CD4-positive, CD25-positive, alpha-beta regulatory T cell (primary cell): ENCODE results near the gene MYOCD. TPM values are rescaled to one million over a fixed set of nuclear protein-coding genes. Genes with fewer than 3 reads are reported as not detected.

ENCODE experiments used
- ATAC-seq, 2 donors: fragments of 150-1000 bp; cut with Tn5 transposase; one replicate each; pipeline ENCODE4 v1.10.0; 2021; ENCODE audit warnings: low read depth in 2 of 2, moderate number of reproducible peaks in 2 of 2, moderate library complexity in 1 of 2
- DNase-seq, 3 donors: peaks; one replicate each; pipeline versions ENCODE4 v3.0.0 to v3.0.0-alpha.2; 2012 to 2022; ENCODE audit warnings: mixed read lengths in 1 of 3
- H3K27ac ChIP-seq: one replicate; pipeline ENCODE4 v1.7.0; 2013; ENCODE audit warnings: mild to moderate bottlenecking, low read length; ENCODE audit not compliant: insufficient read depth, poor library complexity, severe bottlenecking
- H3K27me3 ChIP-seq: one replicate; pipeline ENCODE4 v1.7.0; 2013; ENCODE audit warnings: low read length; ENCODE audit not compliant: control insufficient read depth, insufficient read depth
- H3K36me3 ChIP-seq: one replicate; pipeline ENCODE4 v1.7.0; 2013; ENCODE audit warnings: mild to moderate bottlenecking, low read length, moderate library complexity; ENCODE audit not compliant: control insufficient read depth, insufficient read depth
- H3K4me1 ChIP-seq: 2 replicates; pipeline ENCODE4 v1.7.0; 2013; ENCODE audit warnings: mild to moderate bottlenecking, low read length; ENCODE audit not compliant: insufficient read depth, control insufficient read depth, poor library complexity, severe bottlenecking
- H3K4me3 ChIP-seq: one replicate; pipeline ENCODE4 v1.7.0; 2013; ENCODE audit warnings: low read depth, mild to moderate bottlenecking, low read length, moderate library complexity
- H3K9me3 ChIP-seq, 2 experiments: 1 replicate in 1 of 2; 2 replicates in 1 of 2; pipeline ENCODE4 v1.7.0; 2013; ENCODE audit warnings: low read length in 2 of 2, mild to moderate bottlenecking in 1 of 2, moderate library complexity in 1 of 2; ENCODE audit not compliant: control insufficient read depth in 2 of 2
- H3K27ac Mint-ChIP-seq, 3 donors: one replicate each; pipeline ENCODE4 v1.8.0; 2020 to 2022; ENCODE audit warnings: mild to moderate bottlenecking in 3 of 3, mixed read lengths in 3 of 3, moderate library complexity in 2 of 3
- H3K27me3 Mint-ChIP-seq: one replicate; pipeline ENCODE4 v1.8.0; 2022; ENCODE audit warnings: mild to moderate bottlenecking, mixed read lengths
- H3K36me3 Mint-ChIP-seq: one replicate; pipeline ENCODE4 v1.8.0; 2020; ENCODE audit warnings: mixed read lengths
- H3K4me1 Mint-ChIP-seq, 4 donors: one replicate each; pipeline ENCODE4 v1.8.0; 2020 to 2022; ENCODE audit warnings: mixed read lengths in 4 of 4, mild to moderate bottlenecking in 1 of 4
- H3K4me3 Mint-ChIP-seq, 4 donors: one replicate each; pipeline ENCODE4 v1.8.0; 2020 to 2022; ENCODE audit warnings: mild to moderate bottlenecking in 4 of 4, mixed read lengths in 4 of 4, moderate library complexity in 3 of 4
- H3K9me3 Mint-ChIP-seq, 7 donors: one replicate each; pipeline ENCODE4 v1.8.0; 2020 to 2022; ENCODE audit warnings: mixed read lengths in 7 of 7, mild to moderate bottlenecking in 3 of 7, moderate library complexity in 2 of 7
- polyA plus RNA-seq, 4 donors: library from polyadenylated mRNA; unstranded; fragments of 300-500 nt; fragmentation: Illumina TruSeq; gene quantifications; one replicate each; pipeline ENCODE4 v1.2.3, GENCODE V29; 2021
- total RNA-seq: library from RNA; stranded (reverse); gene quantifications from one replicate; pipeline ENCODE4 v1.2.3, GENCODE V29; 2022

MYOCD gene
- total and polyA plus RNA-seq, 5 donors from 2014 or later, result not detected

- H3K36me3 Mint-ChIP-seq, result no peaks in the 10 kb centered on the region
Observed at GRCh38 chr17:12686486-12686885, 20.8 kb downstream of the MYOCD start.

GRCh38 chr17:12688382-12688781 is 22.7 kb downstream of the MYOCD start:
- Mint-ChIP-seq H3K27me3 (no peaks in the 10 kb centered on the region), H3K4me3 (no peak overlapping the region), H3K27ac (no peak overlapping the region), H3K9me3 (peaks cover 0 to 8% (median 3%) of the 10 kb centered on the region in 7 donors), H3K36me3 (no peaks in the 10 kb centered on the region), H3K4me1 (peaks cover 0 to 4% (median 0%) of the 10 kb centered on the region in 4 donors)
- DNase-seq (no peak), ATAC-seq (no peak)
- no peaks in the 10 kb centered on the region for H3K9me3 ChIP-seq
- no peaks in the 10 kb centered on the region for H3K4me1 ChIP-seq
- no peaks in the 10 kb centered on the region for H3K27me3 ChIP-seq
- H3K27ac ChIP-seq, result no peak overlapping the region
- no peaks in the 10 kb centered on the region for H3K36me3 ChIP-seq
- H3K4me3 ChIP-seq, result no peak overlapping the region

More at GRCh38 chr17:12686486-12686885, 20.8 kb downstream of the MYOCD start:
- H3K9me3 ChIP-seq, result no peaks in the 10 kb centered on the region
- no peaks in the 10 kb centered on the region for H3K4me1 ChIP-seq
- Mint-ChIP-seq H3K9me3 (peaks cover 0 to 7% (median 4%) of the 10 kb centered on the region in 7 donors), H3K27ac (no peak overlapping the region), H3K4me3 (no peak overlapping the region), H3K4me1 (peaks cover 0 to 4% (median 0%) of the 10 kb centered on the region in 4 donors), H3K27me3 (peaks cover 3% of the 10 kb centered on the region)
- DNase-seq, result no peak
- H3K27me3 ChIP-seq, result no peaks in the 10 kb centered on the region
- H3K36me3 ChIP-seq, result no peaks in the 10 kb centered on the region
- no peak for ATAC-seq
- H3K4me3 ChIP-seq, result no peak overlapping the region
- no peak overlapping the region for H3K27ac ChIP-seq

GRCh38 chr17:12691173-12691572 is 25.5 kb downstream of the MYOCD start:
- Mint-ChIP-seq H3K4me3 (no peak overlapping the region), H3K9me3 (peaks cover 0 to 6% (median 0%) of the 10 kb centered on the region in 7 donors), H3K36me3 (no peaks in the 10 kb centered on the region), H3K4me1 (no peaks in the 10 kb centered on the region), H3K27ac (no peak overlapping the region), H3K27me3 (no peaks in the 10 kb centered on the region)
- DNase-seq (no peak), ATAC-seq (no peak)
- no peaks in the 10 kb centered on the region for H3K36me3 ChIP-seq
- no peaks in the 10 kb centered on the region for H3K9me3 ChIP-seq
- H3K27me3 ChIP-seq, result no peaks in the 10 kb centered on the region
- H3K27ac ChIP-seq, result no peak overlapping the region
- no peak overlapping the region for H3K4me3 ChIP-seq
- H3K4me1 ChIP-seq, result no peaks in the 10 kb centered on the region

- Mint-ChIP-seq H3K36me3 (no peaks in the 10 kb centered on the region), H3K4me3 (no peak overlapping the region), H3K4me1 (no peaks in the 10 kb centered on the region), H3K27ac (no peak overlapping the region), H3K9me3 (peaks cover 0 to 4% (median 3%) of the 10 kb centered on the region in 7 donors), H3K27me3 (no peaks in the 10 kb centered on the region)
- H3K27me3 ChIP-seq, result no peaks in the 10 kb centered on the region
- ATAC-seq (no peak), DNase-seq (no peak)
- H3K4me3 ChIP-seq, result no peak overlapping the region
- H3K27ac ChIP-seq, result no peak overlapping the region
- H3K9me3 ChIP-seq, result no peaks in the 10 kb centered on the region
- no peaks in the 10 kb centered on the region for H3K36me3 ChIP-seq
- H3K4me1 ChIP-seq, result no peaks in the 10 kb centered on the region
Observed at GRCh38 chr17:12693640-12694039, 27.9 kb downstream of the MYOCD start.

GRCh38 chr17:12706070-12706469 is 40.4 kb downstream of the MYOCD start:
- no peak overlapping the region for H3K4me3 ChIP-seq
- no peak for ATAC-seq
- Mint-ChIP-seq H3K4me3 (no peak overlapping the region), H3K36me3 (no peaks in the 10 kb centered on the region), H3K27ac (no peak overlapping the region), H3K9me3 (peaks cover 0 to 5% (median 0%) of the 10 kb centered on the region in 7 donors), H3K27me3 (no peaks in the 10 kb centered on the region), H3K4me1 (no peaks in the 10 kb centered on the region)
- no peak overlapping the region for H3K27ac ChIP-seq
- no peak for DNase-seq
- peaks cover 2% of the 10 kb centered on the region for H3K27me3 ChIP-seq
- no peaks in the 10 kb centered on the region for H3K9me3 ChIP-seq
- no peaks in the 10 kb centered on the region for H3K36me3 ChIP-seq
- H3K4me1 ChIP-seq, result no peaks in the 10 kb centered on the region

- Mint-ChIP-seq H3K9me3 (peaks cover 0 to 5% (median 0%) of the 10 kb centered on the region in 7 donors), H3K4me3 (no peak overlapping the region), H3K4me1 (no peaks in the 10 kb centered on the region), H3K27ac (no peak overlapping the region), H3K27me3 (no peaks in the 10 kb centered on the region), H3K36me3 (no peaks in the 10 kb centered on the region)
- ATAC-seq (no peak), DNase-seq (no peak)
- Histone ChIP-seq H3K4me1 (no peaks in the 10 kb centered on the region), H3K27me3 (peaks cover 2% of the 10 kb centered on the region), H3K27ac (no peak overlapping the region), H3K4me3 (no peak overlapping the region), H3K9me3 (no peaks in the 10 kb centered on the region), H3K36me3 (no peaks in the 10 kb centered on the region)
Observed at GRCh38 chr17:12709063-12709462, 43.4 kb downstream of the MYOCD start.

GRCh38 chr17:12712415-12712814 is 46.7 kb downstream of the MYOCD start:
- no peaks in the 10 kb centered on the region for H3K4me1 Mint-ChIP-seq
- H3K4me1 ChIP-seq, result no peaks in the 10 kb centered on the region
- H3K36me3 Mint-ChIP-seq, result no peaks in the 10 kb centered on the region
- no peaks in the 10 kb centered on the region for H3K36me3 ChIP-seq
- no peaks in the 10 kb centered on the region for H3K9me3 ChIP-seq
- no peak overlapping the region for H3K27ac Mint-ChIP-seq
- no peak overlapping the region for H3K27ac ChIP-seq
- no peaks in the 10 kb centered on the region for H3K27me3 ChIP-seq
- no peak for DNase-seq
- no peaks in the 10 kb centered on the region for H3K27me3 Mint-ChIP-seq
- no peak overlapping the region for H3K4me3 ChIP-seq
- H3K4me3 Mint-ChIP-seq, result no peak overlapping the region
- peaks cover 0 to 2% (median 2%) of the 10 kb centered on the region in 7 donors for H3K9me3 Mint-ChIP-seq
- no peak for ATAC-seq

GRCh38 chr17:12712941-12713340 is 47.3 kb downstream of the MYOCD start:
- Histone ChIP-seq H3K4me1 (no peaks in the 10 kb centered on the region), H3K27ac (no peak overlapping the region), H3K4me3 (no peak overlapping the region), H3K36me3 (no peaks in the 10 kb centered on the region), H3K27me3 (no peaks in the 10 kb centered on the region), H3K9me3 (no peaks in the 10 kb centered on the region)
- Mint-ChIP-seq H3K27ac (no peak overlapping the region), H3K4me1 (no peaks in the 10 kb centered on the region), H3K4me3 (no peak overlapping the region), H3K9me3 (peaks cover 0 to 2% (median 2%) of the 10 kb centered on the region in 7 donors), H3K36me3 (no peaks in the 10 kb centered on the region), H3K27me3 (peaks cover 1% of the 10 kb centered on the region)
- ATAC-seq (no peak), DNase-seq (no peak)
